Subcutaneous adipose tissue (tissue), 4 donors: Measurements from ENCODE around the gene PALD1. TPM values are rescaled to one million over a fixed set of nuclear protein-coding genes. Genes with fewer than 3 reads are reported as not detected.

Source experiments
- CTCF ChIP-seq: fragments of 450-650 bp; IDR thresholded peaks from one replicate; pipeline ENCODE4 v1.5.1; 2016; ENCODE audit warnings: low read depth, mild to moderate bottlenecking, control low read depth, antibody characterized with exemption, moderate library complexity
- total RNA-seq, 4 donors: library from RNA; depleted of rRNA; stranded (reverse); fragments of >200 nt; gene quantifications; one replicate each; pipeline ENCODE4 v1.1.0, GENCODE V29; 2016

PALD1 gene
- total RNA-seq, 4 donors from 2014 or later: 1.0 to 4.5 (median 2.9) TPM

- no peak for TF ChIP-seq CTCF
Observed at GRCh38 chr10:70534281-70534680, 55.7 kb downstream of the PALD1 start.

GRCh38 chr10:70535001-70535400 lies 56.4 kb downstream of the PALD1 start:
- TF ChIP-seq CTCF: no peak

- TF ChIP-seq CTCF: no peak
Observed at GRCh38 chr10:70535451-70535850, 56.9 kb downstream of the PALD1 start.

- TF ChIP-seq CTCF: no peak
Observed at GRCh38 chr10:70536196-70536861, 57.8 kb downstream of the PALD1 start.

- TF ChIP-seq CTCF: no peak
Observed at GRCh38 chr10:70537398-70538194, 59.0 kb downstream of the PALD1 start.

GRCh38 chr10:70538195-70538520 lies 59.6 kb downstream of the PALD1 start:
- TF ChIP-seq CTCF: no peak

- TF ChIP-seq CTCF: no peak
Observed at GRCh38 chr10:70538731-70539338, 60.3 kb downstream of the PALD1 start.
